Heart right ventricle (tissue), 16 donors: Measurements from ENCODE around the gene WDR31. TPM values are rescaled to one million over a fixed set of nuclear protein-coding genes. Genes with fewer than 3 reads are reported as not detected.

Source experiments
- ATAC-seq, 8 donors: fragments of 200-7000 bp; cut with Tn5 transposase; one replicate each; pipeline ENCODE4 v1.9.1; 2020; ENCODE audit warnings: mild to moderate bottlenecking in 8 of 8, moderate library complexity in 8 of 8, moderate number of reproducible peaks in 1 of 8
- DNase-seq, 2 donors: peaks; one replicate each; pipeline ENCODE4 v3.0.0-alpha.2; 2020
- H3K27ac ChIP-seq, 10 donors: fragments of 200-600 bp; sonication (generic) in 2 of 10; one replicate each; pipeline versions ENCODE4 v1.5.0 to v1.8.0; 2020 to 2022; ENCODE audit warnings: mild to moderate bottlenecking in 3 of 10
- H3K27me3 ChIP-seq, 7 donors: fragments of 200-600 bp; one replicate each; pipeline ENCODE4 v1.8.0; 2021 to 2022; ENCODE audit warnings: mild to moderate bottlenecking in 2 of 7
- H3K36me3 ChIP-seq, 9 donors: fragments of 200-600 bp; sonication (generic) in 1 of 9; one replicate each; pipeline versions ENCODE4 v1.5.0 to v1.8.0; 2020 to 2022; ENCODE audit warnings: mild to moderate bottlenecking in 2 of 9
- H3K4me1 ChIP-seq, 9 donors: fragments of 200-600 bp; sonication (generic) in 1 of 9; one replicate each; pipeline versions ENCODE4 v1.5.0 to v1.8.0; 2020 to 2022; ENCODE audit warnings: mild to moderate bottlenecking in 4 of 9
- H3K4me3 ChIP-seq, 10 donors: fragments of 200-600 bp; sonication (generic) in 2 of 10; one replicate each; pipeline versions ENCODE4 v1.5.0 to v1.8.0; 2020 to 2022; ENCODE audit warnings: mild to moderate bottlenecking in 7 of 10, moderate library complexity in 2 of 10
- H3K9me3 ChIP-seq, 11 donors: fragments of 200-600 bp in 10 of 11; sonication (generic) in 2 of 11; one replicate each; pipeline versions ENCODE4 v1.5.0 to v1.8.0; 2013 to 2022; ENCODE audit warnings: mild to moderate bottlenecking in 2 of 11, control low read depth in 1 of 11, moderate library complexity in 1 of 11
- CTCF ChIP-seq, 9 donors: fragments of 200-600 bp; sonication (generic) in 2 of 9; IDR thresholded peaks; one replicate each; pipeline versions ENCODE4 v1.5.0 to v1.8.0; 2021 to 2022; ENCODE audit warnings: antibody characterized with exemption in 9 of 9, mild to moderate bottlenecking in 5 of 9, moderate library complexity in 1 of 9
- WGBS, 2 donors: extraction: QIAGEN DNeasy Blood & Tissue Kit; methylation state at CpG; one replicate each; pipeline ENCODE4 v1.1.7; 2013; ENCODE audit warnings: inconsistent platforms in 1 of 2; 5-methylcytosine and 5-hydroxymethylcytosine counted together
- intact Hi-C, 10 donors: fragments of 100-400 bp; cut with DNase I; formaldehyde crosslinking; loops; one replicate each; pipeline versions ENCODE4 v1.11.1 to v1.14.2; 2022
- polyA plus RNA-seq, 2 donors: library from polyadenylated mRNA; stranded (reverse); fragments of 200-250 nt; gene quantifications; one replicate each; pipeline ENCODE4 v1.2.3, GENCODE V29; 2013
- total RNA-seq, 10 donors: library from RNA; stranded (reverse); fragmentation: NEBNext Ultra II Directional in 3 of 10; extraction: Animal tissue kit (Norgen Biotek cat#: 25700) in 3 of 10; gene quantifications; one replicate each; pipeline versions ENCODE4 v1.2.1 to v1.2.4, GENCODE V29; 2021 to 2023
- donor health status: Arrhythmogenic right ventricular cardiomyopathy.
- donor health status: ischemic (EF 13 %, LVEDD 7.1; RV severe dilation, severe dysfunction).
- donor health status: healthy with polysubstance abuse.
- donor health status: DM: no; HTN: yes; CAD: no.
- donor health status: DM: no; HTN: no; CAD: no.
- donor health status: ischemic (EF 25% LVEDD 6.9; RV normal size, moderate dysfunction).
- donor health status: ischemic (EF 25% LVEDD 5.7; RV mildly dilated, moderate dysfunction).
- donor health status: healthy.
- donor health status: DM: yes; HTN: yes; CAD: no.
- donor health status: Ischemic cardiomyopathy.
- donor health status: ischemic (EF 35%, LVEDD 5.7; RV mildly dilated, moderate dysfunction).
- donor health status: nonischemic (EF 11% LVEDD 7.7; RV severe dilation, severe dysfunction).
- donor health status: DM: yes; HTN: yes; CAD: no.
- donor health status: PGD.
- donor health status: ischemic (EF 29% LVEDD 5.4; RV normal size, mild dysfunction).
- donor health status: nonischemic (EF 23%, LVEDD 6.1; RV moderate dilation, normal function).

Gene WDR31
- total and polyA plus RNA-seq, 12 donors, result 3.4 to 29.0 (median 18.1) TPM

DNA sequence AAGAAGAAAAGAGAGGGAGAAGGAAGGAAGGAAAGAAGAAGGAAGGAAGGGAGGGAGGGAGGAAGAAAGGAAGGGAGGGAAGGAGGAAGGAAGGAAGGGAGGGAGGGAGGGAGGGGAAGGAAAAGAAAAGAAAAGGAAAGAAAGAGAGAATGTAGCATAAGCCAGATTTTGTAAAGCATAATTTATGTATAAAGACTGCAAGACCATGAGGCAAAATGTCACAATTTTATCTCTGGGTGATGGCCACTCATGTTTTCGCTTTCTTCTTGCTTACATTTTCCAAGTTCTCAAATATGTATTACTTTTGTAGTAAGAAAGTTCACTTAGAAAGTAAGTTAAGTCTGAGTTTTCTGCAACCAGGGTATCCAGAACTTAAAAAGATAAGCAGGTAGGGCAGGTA lies 33.5 kb downstream of the WDR31 start:
- intact Hi-C loops, result loop anchor here in 4 of 10 donors (5.0 to 10.0 kb wide), 3 partner anchors 96 to 351 kb away; partner anchors contain the start of gene ALAD (in 2 of the 4)
- H3K36me3 ChIP-seq, result no peaks in the 10 kb centered on the region
- ATAC-seq (no peak), DNase-seq (no peak)
- peaks cover 0 to 25% (median 18%) of the 10 kb centered on the region in 9 donors for H3K4me1 ChIP-seq
- no peaks in the 10 kb centered on the region for H3K27me3 ChIP-seq
- H3K27ac ChIP-seq, result no peak overlapping the region
- H3K4me3 ChIP-seq, result no peak overlapping the region
- H3K9me3 ChIP-seq, result no peaks in the 10 kb centered on the region
- TF ChIP-seq CTCF (IDR thresholded peaks at IDR 0.05), result no peak
- 90 to 95% methylated on average over 1 of the region's 1 CpG for WGBS, 2 donors

GRCh38 chr9:113302792-113303418 lies 37.2 kb downstream of the WDR31 start, which contains the start of gene RNF183:
RNF183 (minus strand) TSS chr9:113303376; CDS start chr9:113298184, 5,192 bp downstream.
- no peak within 1 kb of the TSS for H3K27ac ChIP-seq
- WGBS, 2 donors, result 83 to 84% methylated on average over 25 of the region's 25 CpGs
- no peak for TF ChIP-seq CTCF (IDR thresholded peaks at IDR 0.05)
- no peaks in the 10 kb centered on the region for H3K9me3 ChIP-seq
- no peaks in the 10 kb centered on the region for H3K36me3 ChIP-seq
- no peaks in the 10 kb centered on the region for H3K27me3 ChIP-seq
- ATAC-seq (no peak), DNase-seq (no peak)
- H3K4me1 ChIP-seq, result peaks cover 0 to 9% (median 0%) of the 10 kb centered on the region in 9 donors
- H3K4me3 ChIP-seq, result no peak within 1 kb of the TSS
- intact Hi-C loops, result loop anchor here in 1 of 10 donors (5.0 to 10.0 kb wide), 2 partner anchors 102 to 359 kb away; partner anchors contain the start of gene ALAD

DNA sequence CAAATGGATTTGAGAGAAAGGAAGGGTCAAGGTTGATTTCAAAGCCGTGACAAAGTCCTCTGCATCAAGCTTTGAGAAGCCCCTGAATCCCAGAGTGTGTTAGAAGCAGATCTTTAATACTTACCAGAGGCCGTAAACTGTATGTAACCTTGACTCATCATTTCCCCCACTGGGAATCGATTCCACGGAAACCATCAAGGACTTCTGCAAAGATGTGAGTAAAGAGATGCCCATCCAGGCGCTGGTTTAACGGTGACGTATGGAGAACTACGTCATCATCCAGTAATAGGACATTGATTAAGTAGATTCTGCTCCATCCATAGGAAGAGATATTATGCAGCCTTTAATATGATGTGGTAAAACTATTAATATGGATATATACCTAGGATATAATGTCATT lies 38.5 kb downstream of the WDR31 start:
- intact Hi-C loops, result loop anchor here in 1 of 10 donors (5.0 to 10.0 kb wide), 2 partner anchors 103 to 361 kb away; partner anchors contain the start of gene ALAD
- DNase-seq, result no peak

More for the DNA sequence above, 38.5 kb downstream of the WDR31 start:
- H3K4me1 ChIP-seq, result peaks cover 0 to 9% (median 0%) of the 10 kb centered on the region in 9 donors
- H3K9me3 ChIP-seq, result no peaks in the 10 kb centered on the region
- no peak for TF ChIP-seq CTCF (IDR thresholded peaks at IDR 0.05)
- H3K36me3 ChIP-seq, result no peaks in the 10 kb centered on the region
- WGBS, 2 donors, result 88 to 92% methylated on average over 8 of the region's 8 CpGs
- H3K27me3 ChIP-seq, result no peaks in the 10 kb centered on the region
- no peak overlapping the region for H3K4me3 ChIP-seq
- H3K27ac ChIP-seq, result no peak overlapping the region
- no peak for ATAC-seq
